PC-9 (cell line): ENCODE results near the gene FHAD1.

Experiments used
- EZH2 ChIP-seq: fragments of 200-600 bp; sonication (generic); IDR thresholded peaks from 2 replicates; pipeline ENCODE4 v1.8.0; 2017; ENCODE audit warnings: antibody characterized with exemption, low read depth
- TF ChIP-seq, protein P1 (sequence below): fragments of 200-600 bp; sonication (generic); conservative IDR thresholded peaks from 2 replicates; pipeline ENCODE4 v1.6.1; 2017; ENCODE audit warnings: mixed run types, antibody characterized with exemption, mild to moderate bottlenecking, moderate library complexity

DNA sequence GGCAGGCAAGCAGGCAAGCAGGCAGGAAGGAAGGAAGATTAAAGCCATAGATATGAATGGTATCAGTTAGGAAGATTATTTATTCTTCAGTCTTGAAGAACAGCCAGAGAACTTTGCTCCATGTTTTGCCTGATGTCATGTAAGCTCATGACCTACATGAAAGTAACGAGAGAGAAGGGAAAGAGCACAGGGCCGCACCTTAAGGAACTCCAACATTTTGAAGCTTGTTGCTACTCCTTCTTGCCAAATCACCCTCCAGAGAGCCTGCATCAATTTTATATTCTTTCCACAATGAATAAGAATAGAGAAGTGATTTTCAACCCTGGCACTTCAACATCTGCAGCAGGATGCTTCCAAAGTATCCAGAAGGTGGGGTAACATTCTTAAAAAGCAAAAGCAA, 84.7 kb downstream of the FHAD1 start:
- no peak for TF ChIP-seq EZH2
- TF ChIP-seq, protein P1, sequence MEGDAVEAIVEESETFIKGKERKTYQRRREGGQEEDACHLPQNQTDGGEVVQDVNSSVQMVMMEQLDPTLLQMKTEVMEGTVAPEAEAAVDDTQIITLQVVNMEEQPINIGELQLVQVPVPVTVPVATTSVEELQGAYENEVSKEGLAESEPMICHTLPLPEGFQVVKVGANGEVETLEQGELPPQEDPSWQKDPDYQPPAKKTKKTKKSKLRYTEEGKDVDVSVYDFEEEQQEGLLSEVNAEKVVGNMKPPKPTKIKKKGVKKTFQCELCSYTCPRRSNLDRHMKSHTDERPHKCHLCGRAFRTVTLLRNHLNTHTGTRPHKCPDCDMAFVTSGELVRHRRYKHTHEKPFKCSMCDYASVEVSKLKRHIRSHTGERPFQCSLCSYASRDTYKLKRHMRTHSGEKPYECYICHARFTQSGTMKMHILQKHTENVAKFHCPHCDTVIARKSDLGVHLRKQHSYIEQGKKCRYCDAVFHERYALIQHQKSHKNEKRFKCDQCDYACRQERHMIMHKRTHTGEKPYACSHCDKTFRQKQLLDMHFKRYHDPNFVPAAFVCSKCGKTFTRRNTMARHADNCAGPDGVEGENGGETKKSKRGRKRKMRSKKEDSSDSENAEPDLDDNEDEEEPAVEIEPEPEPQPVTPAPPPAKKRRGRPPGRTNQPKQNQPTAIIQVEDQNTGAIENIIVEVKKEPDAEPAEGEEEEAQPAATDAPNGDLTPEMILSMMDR: no peak
